BLaER1 treated with 17β-estradiol and CSF1 and Interleukin-3, amounts not matched to agents 10 nM and 100 nM (cell line): ENCODE results near the gene RSAD2.

Experiments
- H3K27ac ChIP-seq, 11 experiments: shearing (Covaris generic); formaldehyde crosslinking; 2 replicates each; pipeline ENCODE4 v1.8.1; 2022
- H3K27me3 ChIP-seq, 11 experiments: shearing (Covaris generic); formaldehyde crosslinking; 2 replicates each; pipeline ENCODE4 v1.8.1; 2022
- H3K36me3 ChIP-seq, 11 experiments: shearing (Covaris generic); formaldehyde crosslinking; 2 replicates each; pipeline ENCODE4 v1.8.1; 2022
- H3K4me1 ChIP-seq, 10 experiments: shearing (Covaris generic); formaldehyde crosslinking; 2 replicates each; pipeline ENCODE4 v1.8.1; 2022
- H3K4me2 ChIP-seq, 11 experiments: shearing (Covaris generic); formaldehyde crosslinking; 2 replicates each; pipeline ENCODE4 v1.8.1; 2022
- H3K4me3 ChIP-seq, 10 experiments: shearing (Covaris generic); formaldehyde crosslinking; 2 replicates each; pipeline ENCODE4 v1.8.1; 2022
- H3K9ac ChIP-seq, 11 experiments: shearing (Covaris generic); formaldehyde crosslinking; 2 replicates each; pipeline ENCODE4 v1.8.1; 2022
- H3K9me3 ChIP-seq, 11 experiments: shearing (Covaris generic); formaldehyde crosslinking; replicated peaks in 1 of 11; 2 replicates each; pipeline ENCODE4 v1.8.1; 2022
- H4K20me1 ChIP-seq, 11 experiments: shearing (Covaris generic); formaldehyde crosslinking; 2 replicates each; pipeline ENCODE4 v1.8.1; 2022
- Cebpa-rat ChIP-seq, 11 experiments: shearing (Covaris generic); IDR thresholded peaks; 2 replicates each; pipeline ENCODE4 v1.8.1; 2022

Gene RSAD2

DNA sequence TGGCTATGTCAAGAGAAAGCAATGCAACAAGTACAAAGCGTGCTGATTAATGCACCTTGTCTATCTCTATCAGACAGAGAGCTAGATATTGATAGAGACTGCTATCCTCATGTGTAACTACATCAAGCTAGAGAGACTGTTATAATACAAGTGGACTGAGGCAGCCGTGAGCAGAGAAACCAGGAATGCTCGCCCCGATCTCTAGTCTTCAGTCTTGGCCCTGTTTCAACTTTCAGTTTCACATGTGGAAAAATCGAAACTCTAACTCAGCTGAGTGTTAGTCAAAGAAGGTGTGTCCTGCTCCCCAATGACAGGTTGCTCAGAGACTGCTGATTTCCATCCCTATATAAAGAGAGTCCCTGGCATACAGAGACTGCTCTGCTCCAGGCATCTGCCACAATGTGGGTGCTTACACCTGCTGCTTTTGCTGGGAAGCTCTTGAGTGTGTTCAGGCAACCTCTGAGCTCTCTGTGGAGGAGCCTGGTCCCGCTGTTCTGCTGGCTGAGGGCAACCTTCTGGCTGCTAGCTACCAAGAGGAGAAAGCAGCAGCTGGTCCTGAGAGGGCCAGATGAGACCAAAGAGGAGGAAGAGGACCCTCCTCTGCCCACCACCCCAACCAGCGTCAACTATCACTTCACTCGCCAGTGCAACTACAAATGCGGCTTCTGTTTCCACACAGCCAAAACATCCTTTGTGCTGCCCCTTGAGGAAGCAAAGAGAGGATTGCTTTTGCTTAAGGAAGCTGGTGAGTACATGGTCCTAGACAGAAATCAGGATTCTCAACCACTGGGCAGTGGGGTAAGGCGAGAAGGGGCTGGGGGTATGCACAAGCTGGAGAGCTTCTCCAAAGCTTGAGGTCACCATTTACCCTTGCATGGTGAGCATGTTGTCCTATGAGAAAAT, at the start of gene RSAD2:
RSAD2 (plus strand) TSS at position 376 of the 903 bp plus-strand sequence; CDS start at position 400, 24 bp downstream.
- H3K36me3 ChIP-seq, result no peaks in the 10 kb centered on the region
- H3K27ac ChIP-seq, result no peak within 1 kb of the TSS
- H3K9me3 ChIP-seq, result peaks cover 0 to 17% (median 6%) of the 10 kb centered on the region in 11 experiments; a peak in 14 of 22 replicates
- no peaks in the 10 kb centered on the region for H3K27me3 ChIP-seq
- peaks cover 14 to 39% (median 23%) of the 10 kb centered on the region in 10 experiments for H3K4me1 ChIP-seq
- peak within 1 kb of the TSS in 6 of 11 experiments; percentile 6 to 37 (median 15); a peak in 6 of 22 replicates for H3K9ac ChIP-seq
- peak within 1 kb of the TSS in 8 of 10 experiments; percentile 4 to 43 (median 30); a peak in 14 of 20 replicates for H3K4me3 ChIP-seq
- no peak for TF ChIP-seq Cebpa-rat (IDR thresholded peaks at IDR 0.05)
- no peaks in the 10 kb centered on the region; a peak in 1 of 22 replicates for H4K20me1 ChIP-seq
- H3K4me2 ChIP-seq, result peak within 1 kb of the TSS; percentile 67 to 91 (median 74)

DNA sequence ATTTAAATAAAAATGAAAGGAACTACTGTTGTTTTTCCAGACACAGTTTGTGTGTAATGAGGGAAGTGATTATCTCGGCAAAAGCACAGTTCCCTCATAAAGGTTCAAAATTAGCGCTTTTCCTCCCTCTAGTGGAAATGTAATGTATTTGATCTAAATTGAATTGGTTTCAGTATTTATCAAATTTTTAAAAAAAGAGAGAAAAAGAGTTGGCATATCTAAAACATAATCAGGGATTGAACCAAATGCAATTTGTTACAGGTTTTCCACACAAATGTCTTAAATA, 49.3 kb upstream of the RSAD2 start:
- 0 out of 22 replicates have a peak overlapping the region, but pooled peaks of 1 of the 11 experiments have one; percentile 42 for H3K9ac ChIP-seq
- H3K27me3 ChIP-seq, result no peaks in the 10 kb centered on the region
- H4K20me1 ChIP-seq, result no peaks in the 10 kb centered on the region
- no peak overlapping the region for H3K4me3 ChIP-seq
- no peak for TF ChIP-seq Cebpa-rat (IDR thresholded peaks at IDR 0.05)
- no peak overlapping the region; a peak in 1 of 22 replicates for H3K27ac ChIP-seq
- H3K9me3 ChIP-seq, result peaks cover 12 to 22% (median 17%) of the 10 kb centered on the region in 11 experiments
- H3K4me2 ChIP-seq, result peak overlapping the region in 10 of 11 experiments; percentile 0 to 61 (median 40); a peak in 9 of 22 replicates
- peaks cover 18 to 51% (median 40%) of the 10 kb centered on the region in 10 experiments; a peak in 19 of 20 replicates for H3K4me1 ChIP-seq
- no peaks in the 10 kb centered on the region for H3K36me3 ChIP-seq

DNA sequence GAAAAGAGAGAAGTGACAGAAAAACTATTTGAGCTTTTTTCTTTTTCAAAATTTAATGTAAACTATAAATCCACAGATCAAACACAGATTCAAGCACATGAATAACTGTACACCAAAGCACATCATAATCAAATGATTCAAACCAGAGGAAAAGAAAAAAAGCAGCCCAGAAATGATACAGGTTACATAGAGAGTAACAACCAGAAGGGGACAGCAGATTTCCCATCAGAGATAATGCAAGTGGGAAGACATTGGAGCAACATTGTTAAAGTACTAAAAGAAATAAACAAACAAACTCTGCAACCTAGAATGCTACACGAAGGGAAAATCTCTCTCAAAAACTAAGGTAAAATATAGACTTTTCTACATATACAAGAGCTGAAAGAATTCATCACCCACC, 46.3 kb upstream of the RSAD2 start:
- Histone ChIP-seq H3K4me3 (no peak overlapping the region), H3K27me3 (no peaks in the 10 kb centered on the region), H3K36me3 (no peaks in the 10 kb centered on the region), H4K20me1 (no peaks in the 10 kb centered on the region), H3K4me1 (peaks cover 14 to 55% (median 28%) of the 10 kb centered on the region in 10 experiments; a peak in 19 of 20 replicates), H3K4me2 (no peak overlapping the region), H3K27ac (no peak overlapping the region), H3K9me3 (peaks cover 25 to 40% (median 35%) of the 10 kb centered on the region in 11 experiments), H3K9ac (no peak overlapping the region)
- no peak for TF ChIP-seq Cebpa-rat (IDR thresholded peaks at IDR 0.05)

- Histone ChIP-seq H3K4me2 (peak overlapping the region; percentile 11 to 68 (median 57); a peak in 19 of 22 replicates), H3K36me3 (no peaks in the 10 kb centered on the region), H3K9ac (peak overlapping the region in 4 of 11 experiments; percentile 1 to 39 (median 24); a peak in 3 of 22 replicates), H3K4me1 (peaks cover 7 to 40% (median 17%) of the 10 kb centered on the region in 10 experiments; a peak in 18 of 20 replicates), H3K4me3 (peak overlapping the region in 1 of 10 experiments; percentile 12; a peak in 1 of 20 replicates), H3K27me3 (no peaks in the 10 kb centered on the region), H3K27ac (peak overlapping the region in 9 of 11 experiments; percentile 4 to 75 (median 55); a peak in 15 of 22 replicates), H4K20me1 (no peaks in the 10 kb centered on the region), H3K9me3 (peaks cover 28 to 56% (median 48%) of the 10 kb centered on the region in 11 experiments)
- TF ChIP-seq Cebpa-rat (IDR thresholded peaks at IDR 0.05), result no peak
Measured at GRCh38 chr2:6832596-6833299, 44.8 kb upstream of the RSAD2 start.

DNA sequence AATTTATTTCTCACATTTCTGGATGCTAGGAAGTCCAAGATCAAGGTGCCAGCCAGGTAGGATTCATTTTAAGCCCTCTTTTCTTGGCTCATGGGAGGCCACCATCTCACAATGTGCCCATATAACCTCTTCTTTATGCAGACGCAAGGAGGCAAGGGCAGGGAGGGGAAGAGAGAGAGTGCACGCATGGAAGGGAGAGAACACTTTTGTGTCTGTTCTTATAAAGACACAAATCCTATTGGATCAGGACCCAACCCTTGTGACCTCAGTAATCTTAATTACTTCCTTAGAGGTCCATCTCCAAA, 44.3 kb upstream of the RSAD2 start:
- H3K4me2 ChIP-seq, result peak overlapping the region in 6 of 11 experiments; percentile 56 to 68 (median 66); a peak in 6 of 22 replicates
- H3K9ac ChIP-seq, result no peak overlapping the region
- H4K20me1 ChIP-seq, result no peaks in the 10 kb centered on the region
- peaks cover 4 to 36% (median 13%) of the 10 kb centered on the region in 10 experiments; a peak in 14 of 20 replicates for H3K4me1 ChIP-seq
- no peaks in the 10 kb centered on the region for H3K27me3 ChIP-seq
- H3K4me3 ChIP-seq, result peak overlapping the region in 1 of 10 experiments; percentile 12; a peak in 1 of 20 replicates
- TF ChIP-seq Cebpa-rat (IDR thresholded peaks at IDR 0.05), result no peak
- H3K36me3 ChIP-seq, result no peaks in the 10 kb centered on the region
- peaks cover 32 to 61% (median 53%) of the 10 kb centered on the region in 11 experiments for H3K9me3 ChIP-seq
- H3K27ac ChIP-seq, result peak overlapping the region in 7 of 11 experiments; percentile 12 to 75 (median 57); a peak in 11 of 22 replicates

- Histone ChIP-seq H4K20me1 (no peaks in the 10 kb centered on the region), H3K4me2 (no peak overlapping the region), H3K4me3 (no peak overlapping the region), H3K9ac (no peak overlapping the region), H3K9me3 (peaks cover 42 to 70% (median 61%) of the 10 kb centered on the region in 11 experiments), H3K4me1 (peaks cover 4 to 36% (median 13%) of the 10 kb centered on the region in 10 experiments; a peak in 14 of 20 replicates), H3K27me3 (no peaks in the 10 kb centered on the region), H3K36me3 (no peaks in the 10 kb centered on the region; a peak in 1 of 22 replicates), H3K27ac (no peak overlapping the region)
- no peak for TF ChIP-seq Cebpa-rat (IDR thresholded peaks at IDR 0.05)
Measured at GRCh38 chr2:6834163-6834562, 43.4 kb upstream of the RSAD2 start.

GRCh38 chr2:6835467-6835866, 42.1 kb upstream of the RSAD2 start:
- Histone ChIP-seq H3K9ac (no peak overlapping the region), H3K9me3 (peaks cover 55 to 82% (median 73%) of the 10 kb centered on the region in 11 experiments), H4K20me1 (no peaks in the 10 kb centered on the region), H3K27ac (no peak overlapping the region), H3K27me3 (no peaks in the 10 kb centered on the region), H3K36me3 (no peaks in the 10 kb centered on the region; a peak in 1 of 22 replicates), H3K4me1 (peaks cover 4 to 34% (median 13%) of the 10 kb centered on the region in 10 experiments; a peak in 14 of 20 replicates), H3K4me3 (no peak overlapping the region), H3K4me2 (peak overlapping the region in 6 of 11 experiments; percentile 15 to 43 (median 23); a peak in 10 of 22 replicates)
- no peak for TF ChIP-seq Cebpa-rat (IDR thresholded peaks at IDR 0.05)

GRCh38 chr2:6838673-6839319, 38.8 kb upstream of the RSAD2 start:
- H3K4me1 ChIP-seq, result peaks cover 0 to 11% (median 4%) of the 10 kb centered on the region in 10 experiments; a peak in 7 of 20 replicates
- no peak overlapping the region for H3K27ac ChIP-seq
- peaks cover 0 to 8% (median under 1%) of the 10 kb centered on the region in 11 experiments; a peak in 5 of 22 replicates for H3K36me3 ChIP-seq
- no peak overlapping the region for H3K4me3 ChIP-seq
- H4K20me1 ChIP-seq, result no peaks in the 10 kb centered on the region
- H3K4me2 ChIP-seq, result no peak overlapping the region
- no peak overlapping the region for H3K9ac ChIP-seq
- peaks cover 76 to 99% (median 87%) of the 10 kb centered on the region in 11 experiments for H3K9me3 ChIP-seq
- H3K27me3 ChIP-seq, result no peaks in the 10 kb centered on the region
- no peak for TF ChIP-seq Cebpa-rat (IDR thresholded peaks at IDR 0.05)
